ENCODE results near the gene ACTG1. TPM values are rescaled to one million over a fixed set of nuclear protein-coding genes. Genes with fewer than 3 reads are reported as not detected.
A peak's percentile ranks its signal among the peaks of the same experiment; 100 is the strongest.

ACTG1 gene
- total and polyA plus RNA-seq, 2 donors (not counting 1 experiment from before 2014, with no cell fraction given) = 803 to 1,677 TPM

GRCh38 chr17:81487487-81488275 is 24.9 kb downstream of the ACTG1 start:
- 9% methylated on average over 86 of the region's 87 CpGs for WGBS (ENCODE audit: insufficient coverage)
- Histone ChIP-seq H3K79me2 (ENCODE audit: control insufficient read depth, insufficient read depth, low read length) (no peaks in the 10 kb centered on the region), H3K36me3 (replicated peaks in 1 of 2; ENCODE audit: control extremely low read depth in 1 of 2, control insufficient read depth in 1 of 2, extremely low read depth in 1 of 2, insufficient read depth in 2 of 2, low read length in 1 of 2) (no peaks in the 10 kb centered on the region), H3K4me3 (ENCODE audit: control extremely low read depth in 1 of 5, extremely low read depth in 1 of 5, insufficient read depth in 1 of 5, low read depth in 2 of 5, low read length in 4 of 5) (peak overlapping the region in 4 of 5 experiments; percentile 56 to 77 (median 67)), H3K27me3 (replicated peaks in 1 of 4; ENCODE audit: control extremely low read depth in 1 of 4, control insufficient read depth in 3 of 4, insufficient read depth in 4 of 4, low read length in 3 of 4) (peaks cover 0 to 8% (median 3%) of the 10 kb centered on the region in 4 experiments), H4K20me1 (ENCODE audit: control insufficient read depth, insufficient read depth, low read length, poor library complexity, severe bottlenecking) (no peaks in the 10 kb centered on the region), H3K27ac (ENCODE audit: low read length in 2 of 2) (peak overlapping the region in 1 of 2 donors; percentile 82), H2AFZ (ENCODE audit: insufficient read depth, low read depth, low read length, poor library complexity, severe bottlenecking) (peak overlapping the region; percentile 92), H3K9me3 (ENCODE audit: control extremely low read depth in 1 of 3, control insufficient read depth in 2 of 3, insufficient read depth in 1 of 3, low read length in 2 of 3) (no peaks in the 10 kb centered on the region), H3K4me1 (ENCODE audit: control insufficient read depth in 2 of 2, insufficient read depth in 2 of 2, low read length in 2 of 2) (peaks cover 28 to 35% of the 10 kb centered on the region in 2 donors), H3K4me2 (replicated peaks; ENCODE audit: low read depth, low read length, poor library complexity, severe bottlenecking) (peak overlapping the region; percentile 99), H3K9ac (ENCODE audit: low read length) (peak overlapping the region; percentile 79)
- Mint-ChIP-seq H3K27ac (peak overlapping the region; percentile 26), H3K27me3 (peaks cover 14% of the 10 kb centered on the region), H3K4me3 (peak overlapping the region; percentile 37), H3K9me3 (ENCODE audit: insufficient read depth) (no peaks in the 10 kb centered on the region), H3K4me1 (peaks cover 15% of the 10 kb centered on the region)
- peak; percentile 84 for DNase-seq
- ChIA-PET POLR2A (interaction anchor here (1.0 to 1.2 kb wide), 2 partner anchors 23 to 28 kb away, joined by 3 read pairs; no protein-coding TSS in a partner anchor), CTCF (interaction anchor here (0.7 to 0.8 kb wide), 2 partner anchors 113 to 234 kb away, joined by 3 read pairs; no protein-coding TSS in a partner anchor)
- intact Hi-C loops (cut with micrococcal nuclease) = loop anchor here (10.0 kb wide), 1 partner anchor 117 kb away; no protein-coding TSS in a partner anchor
- TF ChIP-seq EZH2 (IDR thresholded peaks at IDR 0.05; ENCODE audit: borderline replicate concordance, insufficient read depth, low read depth, low read length, poor library complexity, severe bottlenecking) (no peak), CTCF (IDR thresholded peaks at IDR 0.05) (no peak)
- peak; percentile 56 for ATAC-seq (ENCODE audit: low read depth)

Data from B cell (primary cell).